Panc1 (cell line): ENCODE measurements around the gene RRAS2. TPM values are rescaled to one million over a fixed set of nuclear protein-coding genes. Genes with fewer than 3 reads are reported as not detected.

ENCODE experiments used
- ATAC-seq: fragments of 200-7000 bp; cut with Tn5 transposase; 2 replicates; pipeline ENCODE4 v1.9.1; 2020; ENCODE audit warnings: mild to moderate bottlenecking, moderate library complexity
- BruUV-seq: library from RNA; stranded (reverse); fragments of 400-500 nt; replicated peaks from 2 replicates; lab custom pipeline; 2021; lab: Mats Ljungman, UMichigan
- CTCF ChIA-PET: fragments of 300-600 bp; sonication (Branson Sonifier 250); formaldehyde crosslinking; loops from one replicate; lab custom pipeline; 2022; ENCODE audit warnings: antibody characterized with exemption; lab: Charles Lee
- POLR2A ChIA-PET: fragments of 300-600 bp; sonication (Branson Sonifier 250); formaldehyde crosslinking; loops from one replicate; lab custom pipeline; 2022; ENCODE audit warnings: antibody characterized with exemption; lab: Charles Lee
- DNase-seq: peaks from one replicate; pipeline ENCODE4 v3.0.0-alpha.2; 2010; ENCODE audit warnings: low read depth, low spot score
- H3K27ac ChIP-seq: 2 replicates; pipeline ENCODE4 v1.5.1; 2011; ENCODE audit warnings: mild to moderate bottlenecking, low read length, inconsistent platforms
- H3K27me3 ChIP-seq: fragments of 200-500 bp; sonication (Bioruptor generic); 2 replicates; pipeline ENCODE4 v1.6.0; 2014; ENCODE audit warnings: low read length, inconsistent platforms; ENCODE audit not compliant: control insufficient read depth, insufficient read depth
- H3K36me3 ChIP-seq: fragments of 200-500 bp; sonication (Bioruptor generic); 2 replicates; pipeline ENCODE4 v1.5.1; 2014; ENCODE audit warnings: inconsistent platforms, mild to moderate bottlenecking, low read length, moderate library complexity; ENCODE audit not compliant: control insufficient read depth, insufficient read depth
- H3K4me1 ChIP-seq: 2 replicates; pipeline ENCODE4 v1.5.1; 2011; ENCODE audit warnings: inconsistent platforms, mild to moderate bottlenecking, low read length, moderate library complexity; ENCODE audit not compliant: control insufficient read depth, insufficient read depth
- H3K4me3 ChIP-seq, 2 experiments: 2 replicates each; pipeline ENCODE4 v1.5.1; 2011 to 2012; ENCODE audit warnings: low read depth in 2 of 2, low read length in 2 of 2, mild to moderate bottlenecking in 2 of 2, inconsistent platforms in 1 of 2, moderate library complexity in 1 of 2
- H3K9me3 ChIP-seq: fragments of 200-500 bp; sonication (Bioruptor generic); 2 replicates; pipeline ENCODE4 v1.5.1; 2014; ENCODE audit warnings: low read depth, mild to moderate bottlenecking, inconsistent platforms, low read length, moderate library complexity; ENCODE audit not compliant: control insufficient read depth, insufficient read depth
- POLR2AphosphoS5 ChIP-seq: IDR thresholded peaks from 2 replicates; pipeline ENCODE4 v1.6.1; 2012; ENCODE audit warnings: mild to moderate bottlenecking, low read depth, low read length, moderate library complexity
- SIN3A ChIP-seq: IDR thresholded peaks from 2 replicates; pipeline ENCODE4 v1.6.1; 2012; ENCODE audit warnings: low read depth, mild to moderate bottlenecking, low read length, moderate library complexity, borderline replicate concordance; ENCODE audit not compliant: insufficient read depth
- TCF7L2 ChIP-seq: IDR thresholded peaks from 2 replicates; pipeline ENCODE4 v1.6.1; 2011; ENCODE audit warnings: mild to moderate bottlenecking, low read depth, low read length, inconsistent platforms
- in situ Hi-C: cut with HindIII; loops from 2 replicates; pipeline ENCODE4 v1.10.0; 2016; ENCODE audit warnings: low sequenced_read_pairs, low pct_unique_long_range_greater_than_20kb
- intact Hi-C: fragments of 100-400 bp; cut with micrococcal nuclease; formaldehyde crosslinking; loops from one replicate; pipeline ENCODE4 v1.10.0; 2022; ENCODE audit not compliant: unreplicated experiment
- total RNA-seq: library from RNA; stranded (reverse); gene quantifications from one replicate; pipeline ENCODE4 v1.2.1, GENCODE V29; 2021; ENCODE audit not compliant: unreplicated experiment
- TF ChIP-seq, protein P1 (sequence below), 2 experiments: IDR thresholded peaks; 2 replicates each; pipeline ENCODE4 v1.6.1; 2011 to 2012; ENCODE audit warnings: low read depth in 2 of 2, control low read depth in 1 of 2, low read length in 1 of 2, mild to moderate bottlenecking in 1 of 2, moderate library complexity in 1 of 2; ENCODE audit not compliant: insufficient read depth in 1 of 2
- TF ChIP-seq, protein P2 (sequence below): fragments of 450-650 bp; IDR thresholded peaks from 2 replicates; pipeline ENCODE4 v1.5.1; 2017; ENCODE audit warnings: mild to moderate bottlenecking

RRAS2 gene
- total RNA-seq, 1 experiment from 2014 or later = 58.4 TPM

DNA sequence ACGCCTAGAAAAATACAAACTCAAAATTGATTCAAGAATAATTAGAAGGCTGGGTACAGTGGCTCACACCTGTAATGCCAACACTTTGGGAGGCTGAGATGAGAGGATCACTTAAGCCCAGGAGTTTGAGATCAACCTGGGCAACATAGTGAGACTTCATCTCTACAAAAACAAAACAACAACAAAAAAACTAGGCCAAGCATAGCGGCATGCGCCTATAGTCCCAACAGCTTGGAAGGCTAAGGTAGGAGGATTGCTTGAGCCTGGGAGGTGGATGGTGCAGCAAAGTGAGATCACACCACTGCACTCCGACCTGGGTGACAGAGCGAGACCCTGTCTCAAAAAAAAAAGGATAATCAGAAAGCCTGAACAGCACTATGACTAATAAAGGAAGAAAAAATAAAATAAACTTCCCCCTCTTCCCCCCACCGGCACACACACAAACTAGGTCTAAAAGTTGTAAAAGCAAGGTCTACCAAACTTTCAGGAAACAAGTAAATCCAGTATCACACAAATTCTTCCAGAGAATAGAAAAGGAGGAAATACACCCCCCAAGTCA lies 35.8 kb downstream of the RRAS2 start:
- no peak overlapping the region for H3K4me3 ChIP-seq
- DNase-seq (no peak), ATAC-seq (no peak)
- no peaks in the 10 kb centered on the region for H3K9me3 ChIP-seq
- intact Hi-C loops (no loop called here), in situ Hi-C loops (no loop called here)
- H3K4me1 ChIP-seq = peaks cover 21% of the 10 kb centered on the region
- no TSS peak for BruUV-seq
- TF ChIP-seq SIN3A (no peak), TCF7L2 (no peak), POLR2AphosphoS5 (no peak)
- TF ChIP-seq, protein P1, sequence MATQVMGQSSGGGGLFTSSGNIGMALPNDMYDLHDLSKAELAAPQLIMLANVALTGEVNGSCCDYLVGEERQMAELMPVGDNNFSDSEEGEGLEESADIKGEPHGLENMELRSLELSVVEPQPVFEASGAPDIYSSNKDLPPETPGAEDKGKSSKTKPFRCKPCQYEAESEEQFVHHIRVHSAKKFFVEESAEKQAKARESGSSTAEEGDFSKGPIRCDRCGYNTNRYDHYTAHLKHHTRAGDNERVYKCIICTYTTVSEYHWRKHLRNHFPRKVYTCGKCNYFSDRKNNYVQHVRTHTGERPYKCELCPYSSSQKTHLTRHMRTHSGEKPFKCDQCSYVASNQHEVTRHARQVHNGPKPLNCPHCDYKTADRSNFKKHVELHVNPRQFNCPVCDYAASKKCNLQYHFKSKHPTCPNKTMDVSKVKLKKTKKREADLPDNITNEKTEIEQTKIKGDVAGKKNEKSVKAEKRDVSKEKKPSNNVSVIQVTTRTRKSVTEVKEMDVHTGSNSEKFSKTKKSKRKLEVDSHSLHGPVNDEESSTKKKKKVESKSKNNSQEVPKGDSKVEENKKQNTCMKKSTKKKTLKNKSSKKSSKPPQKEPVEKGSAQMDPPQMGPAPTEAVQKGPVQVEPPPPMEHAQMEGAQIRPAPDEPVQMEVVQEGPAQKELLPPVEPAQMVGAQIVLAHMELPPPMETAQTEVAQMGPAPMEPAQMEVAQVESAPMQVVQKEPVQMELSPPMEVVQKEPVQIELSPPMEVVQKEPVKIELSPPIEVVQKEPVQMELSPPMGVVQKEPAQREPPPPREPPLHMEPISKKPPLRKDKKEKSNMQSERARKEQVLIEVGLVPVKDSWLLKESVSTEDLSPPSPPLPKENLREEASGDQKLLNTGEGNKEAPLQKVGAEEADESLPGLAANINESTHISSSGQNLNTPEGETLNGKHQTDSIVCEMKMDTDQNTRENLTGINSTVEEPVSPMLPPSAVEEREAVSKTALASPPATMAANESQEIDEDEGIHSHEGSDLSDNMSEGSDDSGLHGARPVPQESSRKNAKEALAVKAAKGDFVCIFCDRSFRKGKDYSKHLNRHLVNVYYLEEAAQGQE (IDR thresholded peaks at IDR 0.05; ENCODE audit: insufficient read depth in 1 of 2, low read depth in 2 of 2, low read length in 1 of 2) = no peak
- TF ChIP-seq, protein P2, sequence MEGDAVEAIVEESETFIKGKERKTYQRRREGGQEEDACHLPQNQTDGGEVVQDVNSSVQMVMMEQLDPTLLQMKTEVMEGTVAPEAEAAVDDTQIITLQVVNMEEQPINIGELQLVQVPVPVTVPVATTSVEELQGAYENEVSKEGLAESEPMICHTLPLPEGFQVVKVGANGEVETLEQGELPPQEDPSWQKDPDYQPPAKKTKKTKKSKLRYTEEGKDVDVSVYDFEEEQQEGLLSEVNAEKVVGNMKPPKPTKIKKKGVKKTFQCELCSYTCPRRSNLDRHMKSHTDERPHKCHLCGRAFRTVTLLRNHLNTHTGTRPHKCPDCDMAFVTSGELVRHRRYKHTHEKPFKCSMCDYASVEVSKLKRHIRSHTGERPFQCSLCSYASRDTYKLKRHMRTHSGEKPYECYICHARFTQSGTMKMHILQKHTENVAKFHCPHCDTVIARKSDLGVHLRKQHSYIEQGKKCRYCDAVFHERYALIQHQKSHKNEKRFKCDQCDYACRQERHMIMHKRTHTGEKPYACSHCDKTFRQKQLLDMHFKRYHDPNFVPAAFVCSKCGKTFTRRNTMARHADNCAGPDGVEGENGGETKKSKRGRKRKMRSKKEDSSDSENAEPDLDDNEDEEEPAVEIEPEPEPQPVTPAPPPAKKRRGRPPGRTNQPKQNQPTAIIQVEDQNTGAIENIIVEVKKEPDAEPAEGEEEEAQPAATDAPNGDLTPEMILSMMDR = no peak
- no peaks in the 10 kb centered on the region for H3K27me3 ChIP-seq
- no peak overlapping the region for H3K27ac ChIP-seq
- CTCF ChIA-PET = no interaction called here
- POLR2A ChIA-PET = no interaction called here
- no peaks in the 10 kb centered on the region for H3K36me3 ChIP-seq

DNA sequence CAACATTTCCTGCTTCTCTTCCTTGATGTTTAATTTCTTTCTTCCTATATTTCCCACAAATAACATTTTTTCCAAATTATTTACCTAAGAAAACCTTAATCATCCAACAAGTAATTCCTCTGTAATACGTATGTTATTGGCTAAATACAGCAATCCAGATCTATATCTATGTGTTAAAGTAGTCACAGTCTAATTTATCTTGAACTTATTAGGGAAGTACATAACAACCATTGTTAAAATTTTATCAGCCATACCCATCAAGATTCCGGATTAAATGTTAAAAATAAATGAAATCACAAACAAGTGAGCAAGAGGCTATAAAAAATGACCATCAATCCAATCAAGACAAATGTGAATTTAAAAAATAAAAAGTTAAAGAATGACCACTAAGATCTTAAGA lies 36.5 kb downstream of the RRAS2 start:
- Histone ChIP-seq H3K36me3 (no peaks in the 10 kb centered on the region), H3K27ac (no peak overlapping the region), H3K4me1 (peaks cover 28% of the 10 kb centered on the region), H3K27me3 (no peaks in the 10 kb centered on the region), H3K4me3 (no peak overlapping the region), H3K9me3 (no peaks in the 10 kb centered on the region)
- ATAC-seq (no peak), DNase-seq (no peak)
- CTCF ChIA-PET = no interaction called here
- in situ Hi-C loops (no loop called here), intact Hi-C loops (no loop called here)
- TF ChIP-seq, protein P2 = no peak
- POLR2A ChIA-PET = no interaction called here
- no TSS peak for BruUV-seq
